ENCODE results near the gene ADCY3.

DNA sequence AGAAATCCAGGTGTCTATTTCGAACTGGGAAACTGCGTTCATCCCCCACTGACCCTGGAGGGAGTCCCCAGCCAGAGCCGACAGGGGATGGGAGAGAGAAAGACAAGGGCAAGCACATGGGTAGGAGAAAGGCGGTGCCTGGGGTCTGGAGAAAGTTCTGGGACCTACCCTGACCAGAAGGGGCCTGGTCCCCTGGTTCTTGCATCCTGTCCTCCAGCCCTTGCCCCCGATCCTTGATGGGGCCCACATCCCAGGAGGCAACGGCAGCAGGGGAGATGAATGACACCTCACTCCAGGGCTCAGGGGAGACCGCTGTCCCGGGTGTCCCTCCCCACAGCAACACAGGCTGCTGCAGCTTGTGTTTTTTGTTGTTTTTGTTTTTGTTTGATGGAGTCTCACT, 4.9 kb downstream of the ADCY3 start:
- TF ChIP-seq EZH2 (IDR thresholded peaks at IDR 0.05; ENCODE audit: borderline replicate concordance, low read length), result no peak
- TF ChIP-seq, protein P1, sequence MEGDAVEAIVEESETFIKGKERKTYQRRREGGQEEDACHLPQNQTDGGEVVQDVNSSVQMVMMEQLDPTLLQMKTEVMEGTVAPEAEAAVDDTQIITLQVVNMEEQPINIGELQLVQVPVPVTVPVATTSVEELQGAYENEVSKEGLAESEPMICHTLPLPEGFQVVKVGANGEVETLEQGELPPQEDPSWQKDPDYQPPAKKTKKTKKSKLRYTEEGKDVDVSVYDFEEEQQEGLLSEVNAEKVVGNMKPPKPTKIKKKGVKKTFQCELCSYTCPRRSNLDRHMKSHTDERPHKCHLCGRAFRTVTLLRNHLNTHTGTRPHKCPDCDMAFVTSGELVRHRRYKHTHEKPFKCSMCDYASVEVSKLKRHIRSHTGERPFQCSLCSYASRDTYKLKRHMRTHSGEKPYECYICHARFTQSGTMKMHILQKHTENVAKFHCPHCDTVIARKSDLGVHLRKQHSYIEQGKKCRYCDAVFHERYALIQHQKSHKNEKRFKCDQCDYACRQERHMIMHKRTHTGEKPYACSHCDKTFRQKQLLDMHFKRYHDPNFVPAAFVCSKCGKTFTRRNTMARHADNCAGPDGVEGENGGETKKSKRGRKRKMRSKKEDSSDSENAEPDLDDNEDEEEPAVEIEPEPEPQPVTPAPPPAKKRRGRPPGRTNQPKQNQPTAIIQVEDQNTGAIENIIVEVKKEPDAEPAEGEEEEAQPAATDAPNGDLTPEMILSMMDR (conservative IDR thresholded peaks at IDR 0.05 in 1 of 2, IDR thresholded peaks at IDR 0.05 in 1 of 2; ENCODE audit: extremely low read depth in 1 of 2, insufficient read depth in 1 of 2, low read depth in 1 of 2, low read length in 2 of 2), result no peak
